Thymus (tissue), 11 donors: Measurements from ENCODE around the gene LPGAT1. TPM values are rescaled to one million over a fixed set of nuclear protein-coding genes. Genes with fewer than 3 reads are reported as not detected.

Experiments
- DNase-seq, 9 donors: peaks; one replicate each; pipeline ENCODE4 v3.0.0-alpha.2; 2013; ENCODE audit warnings: low spot score in 9 of 9, low read depth in 6 of 9, missing footprints in 1 of 9
- H3K27ac ChIP-seq, 2 donors: one replicate each; pipeline ENCODE4 v1.5.1; 2013; ENCODE audit warnings: control low read depth in 1 of 2, low read depth in 1 of 2, low read length in 1 of 2, mild to moderate bottlenecking in 1 of 2, moderate library complexity in 1 of 2
- H3K27me3 ChIP-seq, 2 donors: one replicate each; pipeline ENCODE4 v1.5.1; 2013; ENCODE audit warnings: low read length in 1 of 2; ENCODE audit not compliant: control insufficient read depth in 2 of 2, insufficient read depth in 1 of 2
- H3K36me3 ChIP-seq, 2 donors: one replicate each; pipeline ENCODE4 v1.5.1; 2013; ENCODE audit warnings: low read length in 1 of 2, mild to moderate bottlenecking in 1 of 2, moderate library complexity in 1 of 2; ENCODE audit not compliant: control insufficient read depth in 2 of 2, insufficient read depth in 2 of 2
- H3K4me1 ChIP-seq, 2 donors: one replicate each; pipeline ENCODE4 v1.5.1; 2013; ENCODE audit warnings: low read length in 2 of 2; ENCODE audit not compliant: control insufficient read depth in 2 of 2, insufficient read depth in 2 of 2
- H3K4me3 ChIP-seq, 2 donors: one replicate each; pipeline ENCODE4 v1.5.1; 2013; ENCODE audit warnings: low read length in 2 of 2, control low read depth in 1 of 2, mild to moderate bottlenecking in 1 of 2
- H3K9me3 ChIP-seq, 2 donors: one replicate each; pipeline ENCODE4 v1.5.1; 2013; ENCODE audit warnings: low read length in 1 of 2, mild to moderate bottlenecking in 1 of 2; ENCODE audit not compliant: control insufficient read depth in 2 of 2, insufficient read depth in 1 of 2
- WGBS: extraction: QIAGEN DNeasy Blood & Tissue Kit; methylation state at CpG from one replicate; pipeline ENCODE4 v1.1.7; 2013; 5-methylcytosine and 5-hydroxymethylcytosine counted together
- polyA plus RNA-seq: library from polyadenylated mRNA; stranded (reverse); fragments of 200-250 nt; gene quantifications from one replicate; pipeline ENCODE4 v1.2.3, GENCODE V29; 2013
- total RNA-seq: library from RNA; stranded (reverse); fragments of 120-200 nt; gene quantifications from one replicate; pipeline ENCODE4 v1.2.4, GENCODE V29; 2013
- donor health status: healthy.

Gene LPGAT1
- total and polyA plus RNA-seq, 2 donors: 10.2 to 10.8 TPM

DNA sequence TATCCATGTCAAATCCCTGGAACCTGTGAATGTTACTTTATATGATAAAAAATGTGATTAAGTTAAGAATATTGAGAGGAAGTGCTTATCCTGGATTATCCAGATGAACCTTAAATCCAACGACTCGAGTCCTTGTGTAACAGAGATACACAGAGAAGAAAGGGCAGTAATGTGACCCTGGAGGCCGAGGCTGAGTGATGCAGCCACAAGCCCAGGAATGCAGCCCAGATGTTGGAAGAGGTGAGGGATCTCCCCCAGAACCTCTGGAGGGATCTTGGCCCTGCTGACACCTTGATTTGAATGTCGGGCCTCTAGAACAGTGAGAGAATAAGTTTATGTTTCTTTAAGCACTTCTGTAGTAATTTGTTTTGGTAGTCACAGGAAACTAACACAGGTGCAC, 18.0 kb downstream of the LPGAT1 start:
- Histone ChIP-seq H3K4me1 (peaks cover 0 to 5% of the 10 kb centered on the region in 2 donors), H3K27ac (no peak overlapping the region), H3K9me3 (no peaks in the 10 kb centered on the region), H3K27me3 (no peaks in the 10 kb centered on the region), H3K36me3 (no peaks in the 10 kb centered on the region), H3K4me3 (no peak overlapping the region)
- WGBS: 83% methylated on average over 4 of the region's 4 CpGs
- peak in 1 of 9 donors; percentile 28 for DNase-seq

DNA sequence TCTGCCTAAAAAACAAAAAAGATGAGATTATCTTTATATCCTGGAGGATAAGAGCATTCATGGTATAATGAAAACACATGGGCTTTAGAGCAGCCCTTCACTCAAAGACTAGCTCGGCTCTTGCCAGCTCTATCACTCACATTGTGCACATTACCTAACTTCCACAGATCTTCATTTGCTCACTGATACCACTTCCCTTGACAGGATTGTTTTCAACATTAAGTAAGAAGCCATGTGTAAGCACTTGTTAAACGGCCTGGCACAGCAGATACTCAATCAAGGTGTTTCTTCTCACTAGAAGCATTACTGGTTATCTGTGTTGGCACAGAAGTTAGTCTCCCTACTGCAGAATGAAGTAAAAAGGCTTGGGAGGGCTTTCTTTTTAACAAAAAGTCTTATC, 18.7 kb downstream of the LPGAT1 start:
- no peaks in the 10 kb centered on the region for H3K36me3 ChIP-seq
- 94% methylated on average over 2 of the region's 2 CpGs for WGBS
- no peak for DNase-seq

DNA sequence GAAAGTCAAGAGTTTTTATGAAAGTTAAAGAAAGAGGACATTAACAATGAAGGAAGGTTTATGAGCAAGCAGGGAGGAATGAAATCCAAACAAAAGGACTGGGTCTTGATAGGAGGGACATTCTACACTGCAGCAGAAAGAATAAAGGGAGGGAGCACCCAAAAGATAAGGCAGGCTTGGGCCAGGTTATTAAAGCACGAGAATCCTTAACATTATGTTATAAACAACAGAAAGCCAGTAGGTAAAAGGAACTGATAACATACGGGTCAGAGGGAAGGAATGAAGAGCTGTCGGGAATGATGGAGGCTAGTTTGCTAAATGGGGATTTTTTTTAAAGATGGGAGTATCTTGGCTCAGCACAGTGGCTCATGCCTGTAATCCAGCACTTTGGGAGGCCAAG, 19.4 kb downstream of the LPGAT1 start:
- H3K4me1 ChIP-seq: peaks cover 0 to 5% of the 10 kb centered on the region in 2 donors
- no peaks in the 10 kb centered on the region for H3K27me3 ChIP-seq
- WGBS: 98% methylated on average over 3 of the region's 3 CpGs
- H3K27ac ChIP-seq: no peak overlapping the region
- DNase-seq: no peak
- H3K36me3 ChIP-seq: no peaks in the 10 kb centered on the region
- H3K4me3 ChIP-seq: no peak overlapping the region
- H3K9me3 ChIP-seq: no peaks in the 10 kb centered on the region

More for the DNA sequence above, 18.7 kb downstream of the LPGAT1 start:
- Histone ChIP-seq H3K9me3 (no peaks in the 10 kb centered on the region), H3K27me3 (no peaks in the 10 kb centered on the region), H3K4me3 (no peak overlapping the region), H3K27ac (no peak overlapping the region), H3K4me1 (peaks cover 0 to 5% of the 10 kb centered on the region in 2 donors)

DNA sequence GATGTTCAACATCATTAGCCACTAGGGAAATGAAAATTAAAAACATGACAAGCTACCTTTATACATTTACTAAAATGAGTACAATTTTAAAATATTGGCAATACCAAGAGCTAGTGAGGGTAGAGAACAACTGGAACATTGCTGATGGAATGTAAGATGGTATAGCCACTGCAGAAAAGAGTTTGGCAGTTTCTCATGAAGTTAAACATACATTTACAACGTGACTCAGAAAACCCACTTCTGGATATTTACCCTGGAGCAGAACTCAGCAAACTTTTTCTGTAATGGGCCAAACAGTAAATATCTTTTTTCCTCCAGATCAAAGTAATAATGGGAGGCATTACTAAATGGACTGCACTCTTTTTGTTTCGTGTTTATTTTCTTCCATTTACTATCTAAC, 22.1 kb downstream of the LPGAT1 start:
- H3K27ac ChIP-seq: no peak overlapping the region
- over 99% methylated on average over 2 of the region's 2 CpGs for WGBS
- no peaks in the 10 kb centered on the region for H3K27me3 ChIP-seq
- H3K4me3 ChIP-seq: no peak overlapping the region
- H3K9me3 ChIP-seq: no peaks in the 10 kb centered on the region
- no peak for DNase-seq
- peaks cover 0 to 5% of the 10 kb centered on the region in 2 donors for H3K4me1 ChIP-seq
- no peaks in the 10 kb centered on the region for H3K36me3 ChIP-seq

DNA sequence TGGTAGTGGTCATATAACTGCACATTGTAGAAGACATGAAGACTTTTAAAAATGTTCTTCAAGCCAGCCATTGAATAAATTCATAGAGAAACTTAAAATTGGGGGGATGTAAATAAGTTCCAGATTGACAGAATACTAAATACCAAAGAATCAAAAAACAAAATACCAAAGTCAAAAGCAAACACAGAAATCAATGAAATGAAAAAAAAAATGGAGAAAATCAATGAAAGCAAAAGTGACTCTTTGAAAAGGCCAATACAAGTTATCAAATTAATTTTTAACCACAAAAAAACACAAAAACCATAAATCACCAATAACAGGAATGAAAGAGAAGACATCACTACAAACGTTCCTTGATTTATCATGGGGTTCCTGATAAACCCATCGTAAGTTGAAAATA, 25.6 kb downstream of the LPGAT1 start:
- 97% methylated on average over 2 of the region's 2 CpGs for WGBS
- Histone ChIP-seq H3K4me1 (no peaks in the 10 kb centered on the region), H3K9me3 (peaks cover 0 to 4% of the 10 kb centered on the region in 2 donors), H3K36me3 (no peaks in the 10 kb centered on the region), H3K27ac (no peak overlapping the region), H3K4me3 (no peak overlapping the region), H3K27me3 (no peaks in the 10 kb centered on the region)
- no peak for DNase-seq

DNA sequence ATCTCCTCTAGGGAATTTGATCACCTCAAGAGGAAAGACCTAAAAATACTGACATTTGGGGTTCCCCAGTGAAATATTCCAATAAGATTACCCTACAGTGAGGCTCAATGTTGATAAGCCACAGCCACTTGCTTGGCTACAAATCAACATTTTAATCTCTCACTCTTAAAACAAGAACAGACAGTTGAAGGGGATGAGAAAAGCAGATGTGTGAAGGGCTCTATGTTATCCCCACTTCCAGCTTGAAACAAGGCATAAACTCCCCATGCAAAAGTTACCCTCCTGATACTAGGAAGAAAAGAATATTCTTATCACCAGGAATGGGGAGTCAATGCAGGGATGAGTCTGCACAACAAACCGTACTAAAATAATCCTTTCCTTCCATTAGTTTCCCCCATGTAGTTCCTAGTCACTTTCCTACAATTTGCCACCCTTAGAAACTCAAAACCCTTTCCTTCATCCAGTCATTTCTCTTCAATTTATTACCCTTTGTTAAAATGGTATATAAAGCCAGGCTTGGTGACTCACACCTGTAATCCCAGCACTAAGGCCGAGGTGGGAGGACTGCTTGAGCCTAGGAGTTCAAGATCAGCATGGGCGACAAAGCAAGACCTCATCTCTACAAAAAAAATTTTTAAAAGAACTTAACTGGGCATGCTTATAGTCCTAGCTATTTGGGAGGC, 29.5 kb downstream of the LPGAT1 start:
- Histone ChIP-seq H3K4me1 (no peaks in the 10 kb centered on the region), H3K9me3 (peaks cover 0 to 4% of the 10 kb centered on the region in 2 donors), H3K27me3 (no peaks in the 10 kb centered on the region), H3K36me3 (no peaks in the 10 kb centered on the region), H3K27ac (no peak overlapping the region), H3K4me3 (no peak overlapping the region)
- WGBS: 98% methylated on average over 3 of the region's 3 CpGs
- no peak for DNase-seq

DNA sequence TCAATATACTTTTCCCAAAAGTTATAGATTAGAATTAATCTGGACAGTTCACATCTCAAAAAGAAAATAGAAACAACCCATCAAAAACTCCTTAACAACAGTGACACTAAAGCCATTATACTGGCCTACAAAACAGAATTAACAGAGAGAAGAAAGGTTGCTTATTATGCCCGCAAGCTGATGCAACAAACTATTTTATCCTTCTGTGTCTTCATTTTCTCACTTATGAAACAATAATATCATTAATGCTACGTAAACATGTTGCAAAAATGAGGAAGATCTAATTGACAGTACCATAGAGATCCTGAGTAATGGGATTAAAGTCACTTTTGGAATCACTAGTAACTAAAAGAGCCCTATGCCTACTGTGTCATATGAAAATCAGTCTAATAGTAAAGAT, 32.6 kb downstream of the LPGAT1 start:
- H3K27ac ChIP-seq: no peak overlapping the region
- DNase-seq: no peak
- 75% methylated on average over 2 of the region's 2 CpGs for WGBS

DNA sequence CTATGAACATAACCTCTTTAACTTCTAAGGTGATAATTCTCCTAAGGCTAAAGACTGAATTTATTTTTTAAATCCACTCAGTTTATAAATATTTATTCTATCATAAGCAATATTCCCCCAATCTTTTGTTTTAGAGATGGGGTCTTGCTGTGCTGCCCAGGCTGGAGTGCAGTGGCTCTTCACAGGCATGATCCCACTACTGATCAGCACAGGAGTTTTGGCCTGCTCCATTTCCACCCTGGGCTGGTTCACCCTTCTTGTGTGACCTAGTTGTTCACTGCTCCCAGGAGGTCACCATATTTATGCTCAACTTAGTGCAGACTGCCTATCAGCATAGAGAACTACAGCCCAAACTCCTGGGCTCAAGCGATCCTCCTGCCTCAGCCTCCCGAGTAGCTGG, 38.6 kb downstream of the LPGAT1 start:
- no peak overlapping the region for H3K27ac ChIP-seq
- no peak overlapping the region for H3K4me3 ChIP-seq
- 100% methylated on average over 2 of the region's 2 CpGs for WGBS
- no peaks in the 10 kb centered on the region for H3K27me3 ChIP-seq
- no peaks in the 10 kb centered on the region for H3K9me3 ChIP-seq
- no peaks in the 10 kb centered on the region for H3K36me3 ChIP-seq
- H3K4me1 ChIP-seq: no peaks in the 10 kb centered on the region
- no peak for DNase-seq

More for the DNA sequence above, 32.6 kb downstream of the LPGAT1 start:
- no peaks in the 10 kb centered on the region for H3K4me1 ChIP-seq
- no peaks in the 10 kb centered on the region for H3K36me3 ChIP-seq
- H3K27me3 ChIP-seq: no peaks in the 10 kb centered on the region
- H3K9me3 ChIP-seq: peaks cover 0 to 4% of the 10 kb centered on the region in 2 donors
- no peak overlapping the region for H3K4me3 ChIP-seq

DNA sequence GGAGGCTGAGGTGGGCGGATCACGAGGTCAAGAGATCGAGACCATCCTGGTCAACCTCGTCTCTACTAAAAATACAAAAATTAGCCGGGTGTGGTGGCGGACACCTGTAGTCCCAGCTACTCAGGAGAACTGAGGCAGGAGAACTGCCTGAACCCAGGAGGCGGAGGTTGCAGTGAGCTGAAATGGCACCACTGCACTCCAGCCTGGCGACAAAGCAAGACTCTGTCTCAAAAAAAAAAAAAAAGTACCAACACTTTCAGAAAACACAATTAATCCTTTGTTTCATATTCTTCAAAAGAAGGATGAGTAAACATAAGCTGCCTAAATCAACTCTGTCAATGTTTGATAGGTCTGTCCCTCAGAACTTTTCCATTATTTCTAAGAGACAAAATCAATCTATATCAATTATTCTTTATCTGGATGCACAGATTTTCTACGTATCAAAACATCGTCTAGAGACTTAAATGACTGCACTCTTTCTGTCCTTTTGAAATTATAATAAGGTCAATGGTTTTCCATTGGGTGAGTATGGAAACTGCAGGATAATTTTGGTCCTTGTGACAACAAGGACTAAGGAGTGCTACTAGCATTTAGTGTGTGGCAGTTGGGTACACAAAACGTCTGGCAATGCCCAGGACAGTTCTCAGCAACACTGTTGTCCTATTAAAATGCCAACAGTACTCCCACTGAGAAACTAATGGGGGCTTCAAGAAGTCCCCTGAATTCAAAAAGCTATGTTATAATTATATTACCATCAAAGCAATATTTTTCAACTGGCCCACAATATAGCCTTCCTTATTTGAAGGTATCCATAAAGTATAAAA, 40.7 kb downstream of the LPGAT1 start:
- no peaks in the 10 kb centered on the region for H3K27me3 ChIP-seq
- H3K4me3 ChIP-seq: no peak overlapping the region
- 97% methylated on average over 11 of the region's 11 CpGs for WGBS
- no peak overlapping the region for H3K27ac ChIP-seq
- no peaks in the 10 kb centered on the region for H3K9me3 ChIP-seq
- DNase-seq: no peak
- H3K4me1 ChIP-seq: no peaks in the 10 kb centered on the region
- no peaks in the 10 kb centered on the region for H3K36me3 ChIP-seq
